Stomach smooth muscle (tissue), 2 donors: ENCODE results near the gene WFIKKN1.

Experiments used
- H3K27ac ChIP-seq: one replicate; pipeline ENCODE4 v1.7.0; 2013; ENCODE audit warnings: mild to moderate bottlenecking, low read length, inconsistent platforms
- H3K27me3 ChIP-seq, 2 donors: one replicate each; pipeline ENCODE4 v1.7.0; 2013; ENCODE audit warnings: low read length in 2 of 2; ENCODE audit not compliant: insufficient read depth in 2 of 2, control insufficient read depth in 1 of 2
- H3K36me3 ChIP-seq, 2 donors: one replicate each; pipeline ENCODE4 v1.7.0; 2013; ENCODE audit warnings: low read length in 2 of 2; ENCODE audit not compliant: control insufficient read depth in 2 of 2, insufficient read depth in 2 of 2
- H3K4me1 ChIP-seq: one replicate; pipeline ENCODE4 v1.7.0; 2013; ENCODE audit warnings: low read length; ENCODE audit not compliant: control insufficient read depth, insufficient read depth
- H3K4me3 ChIP-seq, 2 donors: one replicate each; pipeline ENCODE4 v1.7.0; 2013; ENCODE audit warnings: low read length in 2 of 2
- H3K9ac ChIP-seq, 2 donors: one replicate each; pipeline ENCODE4 v1.7.0; 2013; ENCODE audit warnings: low read length in 2 of 2, mild to moderate bottlenecking in 1 of 2
- H3K9me3 ChIP-seq, 2 donors: one replicate each; pipeline ENCODE4 v1.7.0; 2013; ENCODE audit warnings: low read length in 2 of 2; ENCODE audit not compliant: control insufficient read depth in 2 of 2
- donor health status: healthy.
- donor health status: Pancreatic carcinoma.

The WFIKKN1 gene

GRCh38 chr16:648781-649589 lies 18.2 kb downstream of the WFIKKN1 start, which contains the start of gene WDR90:
WDR90 (plus strand) TSS chr16:649365; CDS start chr16:649417, 52 bp downstream.
- H3K4me3 ChIP-seq = peak within 1 kb of the TSS; percentile 76 to 78
- H3K9ac ChIP-seq = peak within 1 kb of the TSS; percentile 84 to 93
- no peaks in the 10 kb centered on the region for H3K27me3 ChIP-seq
- no peaks in the 10 kb centered on the region for H3K9me3 ChIP-seq
- H3K27ac ChIP-seq = peak within 1 kb of the TSS; percentile 80
- H3K4me1 ChIP-seq = peaks cover 38% of the 10 kb centered on the region
- H3K36me3 ChIP-seq = no peaks in the 10 kb centered on the region

GRCh38 chr16:649631-650030 lies 18.8 kb downstream of the WFIKKN1 start:
- H3K27me3 ChIP-seq = no peaks in the 10 kb centered on the region
- H3K27ac ChIP-seq = no peak overlapping the region
- no peaks in the 10 kb centered on the region for H3K36me3 ChIP-seq
- H3K4me3 ChIP-seq = peak overlapping the region; percentile 76 to 78
- no peaks in the 10 kb centered on the region for H3K9me3 ChIP-seq
- peak overlapping the region; percentile 74 to 93 for H3K9ac ChIP-seq
- H3K4me1 ChIP-seq = peaks cover 38% of the 10 kb centered on the region

- no peak overlapping the region for H3K27ac ChIP-seq
- H3K4me3 ChIP-seq = no peak overlapping the region
- no peaks in the 10 kb centered on the region for H3K36me3 ChIP-seq
Measured at GRCh38 chr16:651844-652243, 21.1 kb downstream of the WFIKKN1 start.

GRCh38 chr16:652454-653305 lies 21.9 kb downstream of the WFIKKN1 start:
- Histone ChIP-seq H3K4me3 (no peak overlapping the region), H3K9me3 (no peaks in the 10 kb centered on the region), H3K36me3 (no peaks in the 10 kb centered on the region), H3K4me1 (peaks cover 25% of the 10 kb centered on the region), H3K27me3 (no peaks in the 10 kb centered on the region), H3K9ac (no peak overlapping the region), H3K27ac (no peak overlapping the region)

More at GRCh38 chr16:651844-652243, 21.1 kb downstream of the WFIKKN1 start:
- Histone ChIP-seq H3K4me1 (peaks cover 30% of the 10 kb centered on the region), H3K9ac (no peak overlapping the region), H3K9me3 (no peaks in the 10 kb centered on the region), H3K27me3 (no peaks in the 10 kb centered on the region)

GRCh38 chr16:654034-654433 lies 23.2 kb downstream of the WFIKKN1 start:
- Histone ChIP-seq H3K27ac (no peak overlapping the region), H3K4me3 (no peak overlapping the region), H3K36me3 (peaks cover 0 to 3% of the 10 kb centered on the region in 2 donors), H3K27me3 (no peaks in the 10 kb centered on the region), H3K9me3 (no peaks in the 10 kb centered on the region), H3K4me1 (peaks cover 13% of the 10 kb centered on the region), H3K9ac (no peak overlapping the region)

- Histone ChIP-seq H3K27me3 (no peaks in the 10 kb centered on the region), H3K4me1 (peaks cover 19% of the 10 kb centered on the region), H3K9ac (no peak overlapping the region), H3K4me3 (no peak overlapping the region), H3K9me3 (no peaks in the 10 kb centered on the region), H3K27ac (no peak overlapping the region), H3K36me3 (peaks cover 0 to 3% of the 10 kb centered on the region in 2 donors)
Measured at GRCh38 chr16:657487-657886, 26.7 kb downstream of the WFIKKN1 start.

GRCh38 chr16:658679-659571 lies 28.1 kb downstream of the WFIKKN1 start:
- no peaks in the 10 kb centered on the region for H3K9me3 ChIP-seq
- no peak overlapping the region for H3K9ac ChIP-seq
- no peaks in the 10 kb centered on the region for H3K27me3 ChIP-seq
- H3K27ac ChIP-seq = no peak overlapping the region
- H3K4me3 ChIP-seq = no peak overlapping the region
- H3K4me1 ChIP-seq = peaks cover 19% of the 10 kb centered on the region
- H3K36me3 ChIP-seq = peaks cover 0 to 3% of the 10 kb centered on the region in 2 donors

- peak overlapping the region; percentile 62 for H3K27ac ChIP-seq
- peaks cover 0 to 3% of the 10 kb centered on the region in 2 donors for H3K36me3 ChIP-seq
- H3K9ac ChIP-seq = no peak overlapping the region
- no peaks in the 10 kb centered on the region for H3K9me3 ChIP-seq
- H3K4me3 ChIP-seq = no peak overlapping the region
- peaks cover 19% of the 10 kb centered on the region for H3K4me1 ChIP-seq
- H3K27me3 ChIP-seq = no peaks in the 10 kb centered on the region
Measured at GRCh38 chr16:659618-660017, 28.8 kb downstream of the WFIKKN1 start.

GRCh38 chr16:660132-660458 lies 29.3 kb downstream of the WFIKKN1 start:
- Histone ChIP-seq H3K4me1 (peaks cover 19% of the 10 kb centered on the region), H3K9ac (peak overlapping the region; percentile 36 to 51), H3K27me3 (no peaks in the 10 kb centered on the region), H3K36me3 (peaks cover 0 to 3% of the 10 kb centered on the region in 2 donors), H3K9me3 (no peaks in the 10 kb centered on the region), H3K4me3 (peak overlapping the region in 1 of 2 donors; percentile 69), H3K27ac (peak overlapping the region; percentile 62)
